Stimulated activated memory B cell treated with anti-CD40 and anti-IgM and Interleukin-4, amounts not matched to agents 10 μg/mL and 1 μg/mL and 100 μg/mL, for 72 hours (primary cell): Measurements from ENCODE around the gene B4GALNT2.

Experiments used
- ATAC-seq: fragments of 150-1000 bp; cut with Tn5 transposase; 2 replicates; pipeline ENCODE4 v1.10.0; 2021
- H3K27ac Mint-ChIP-seq: one replicate; pipeline ENCODE4 v1.8.0; 2022; ENCODE audit warnings: mild to moderate bottlenecking, mixed read lengths
- H3K27me3 Mint-ChIP-seq: one replicate; pipeline ENCODE4 v1.8.0; 2022; ENCODE audit warnings: mixed read lengths
- H3K36me3 Mint-ChIP-seq: one replicate; pipeline ENCODE4 v1.8.0; 2022; ENCODE audit warnings: mixed read lengths
- H3K4me1 Mint-ChIP-seq: one replicate; pipeline ENCODE4 v1.8.0; 2022; ENCODE audit warnings: mixed read lengths
- H3K4me3 Mint-ChIP-seq: one replicate; pipeline ENCODE4 v1.8.0; 2022; ENCODE audit warnings: mild to moderate bottlenecking, moderate library complexity, mixed read lengths
- H3K9me3 Mint-ChIP-seq: one replicate; pipeline ENCODE4 v1.8.0; 2022; ENCODE audit warnings: mixed read lengths

B4GALNT2 gene

GRCh38 chr17:49204516-49204915 is 71.9 kb downstream of the B4GALNT2 start:
- H3K9me3 Mint-ChIP-seq: no peaks in the 10 kb centered on the region
- no peak overlapping the region for H3K4me3 Mint-ChIP-seq
- no peak overlapping the region for H3K27ac Mint-ChIP-seq
- H3K36me3 Mint-ChIP-seq: peaks cover 12% of the 10 kb centered on the region
- H3K4me1 Mint-ChIP-seq: peaks cover 8% of the 10 kb centered on the region
- H3K27me3 Mint-ChIP-seq: no peaks in the 10 kb centered on the region
- ATAC-seq: no peak

- Mint-ChIP-seq H3K36me3 (peaks cover 12% of the 10 kb centered on the region), H3K27me3 (no peaks in the 10 kb centered on the region), H3K9me3 (no peaks in the 10 kb centered on the region), H3K4me3 (no peak overlapping the region), H3K27ac (peak overlapping the region; percentile 99), H3K4me1 (peaks cover 54% of the 10 kb centered on the region)
- no peak for ATAC-seq
Observed at GRCh38 chr17:49209061-49209571, 76.5 kb downstream of the B4GALNT2 start.

GRCh38 chr17:49210158-49211029 is 77.8 kb downstream of the B4GALNT2 start, which contains the start of the genes ABI3 and GNGT2:
Gene ABI3, plus strand, starts transcription at chr17:49210707. Its CDS starts 18 bp downstream, at chr17:49210725.
Gene GNGT2, minus strand, starts transcription at chr17:49210574. Its CDS starts 3,152 bp downstream, at chr17:49207422.
- H3K4me3 Mint-ChIP-seq: peak within 1 kb of the TSS; percentile 92
- peaks cover 20% of the 10 kb centered on the region for H3K36me3 Mint-ChIP-seq
- peak; percentile 96 for ATAC-seq
- peak within 1 kb of the TSS; percentile 99 for H3K27ac Mint-ChIP-seq
- H3K27me3 Mint-ChIP-seq: no peaks in the 10 kb centered on the region
- H3K9me3 Mint-ChIP-seq: peaks cover 3% of the 10 kb centered on the region
- H3K4me1 Mint-ChIP-seq: peaks cover 67% of the 10 kb centered on the region

GRCh38 chr17:49213399-49213798 is 80.8 kb downstream of the B4GALNT2 start:
- H3K27ac Mint-ChIP-seq: peak overlapping the region; percentile 81

GRCh38 chr17:49213847-49214246 is 81.3 kb downstream of the B4GALNT2 start:
- Mint-ChIP-seq H3K4me1 (peaks cover 96% of the 10 kb centered on the region), H3K4me3 (peak overlapping the region; percentile 85), H3K27me3 (no peaks in the 10 kb centered on the region), H3K27ac (peak overlapping the region; percentile 81), H3K36me3 (peaks cover 25% of the 10 kb centered on the region), H3K9me3 (peaks cover 3% of the 10 kb centered on the region)
- no peak for ATAC-seq

More at GRCh38 chr17:49213399-49213798, 80.8 kb downstream of the B4GALNT2 start:
- H3K4me3 Mint-ChIP-seq: peak overlapping the region; percentile 85
- peaks cover 3% of the 10 kb centered on the region for H3K9me3 Mint-ChIP-seq
- peaks cover 93% of the 10 kb centered on the region for H3K4me1 Mint-ChIP-seq
- peak; percentile 18 for ATAC-seq
- no peaks in the 10 kb centered on the region for H3K27me3 Mint-ChIP-seq
- peaks cover 25% of the 10 kb centered on the region for H3K36me3 Mint-ChIP-seq

- Mint-ChIP-seq H3K36me3 (peaks cover 25% of the 10 kb centered on the region), H3K4me3 (peak overlapping the region; percentile 85), H3K27ac (peak overlapping the region; percentile 81), H3K9me3 (peaks cover 3% of the 10 kb centered on the region), H3K4me1 (peaks cover 96% of the 10 kb centered on the region), H3K27me3 (no peaks in the 10 kb centered on the region)
- no peak for ATAC-seq
Observed at GRCh38 chr17:49214676-49215360, 82.2 kb downstream of the B4GALNT2 start.

GRCh38 chr17:49216482-49216881 is 83.9 kb downstream of the B4GALNT2 start:
- Mint-ChIP-seq H3K4me3 (peak overlapping the region; percentile 32), H3K4me1 (peaks cover 86% of the 10 kb centered on the region), H3K9me3 (peaks cover 3% of the 10 kb centered on the region), H3K36me3 (peaks cover 30% of the 10 kb centered on the region), H3K27ac (peak overlapping the region; percentile 74), H3K27me3 (no peaks in the 10 kb centered on the region)
- no peak for ATAC-seq

- peaks cover 32% of the 10 kb centered on the region for H3K36me3 Mint-ChIP-seq
- peak overlapping the region; percentile 74 for H3K27ac Mint-ChIP-seq
- H3K4me3 Mint-ChIP-seq: no peak overlapping the region
- no peak for ATAC-seq
- H3K9me3 Mint-ChIP-seq: peaks cover 3% of the 10 kb centered on the region
- H3K4me1 Mint-ChIP-seq: peaks cover 80% of the 10 kb centered on the region
- H3K27me3 Mint-ChIP-seq: no peaks in the 10 kb centered on the region
Observed at GRCh38 chr17:49216953-49217650, 84.5 kb downstream of the B4GALNT2 start.

- peak overlapping the region; percentile 74 for H3K4me3 Mint-ChIP-seq
- peaks cover 75% of the 10 kb centered on the region for H3K4me1 Mint-ChIP-seq
- H3K27ac Mint-ChIP-seq: peak overlapping the region; percentile 74
- H3K36me3 Mint-ChIP-seq: peaks cover 40% of the 10 kb centered on the region
- no peaks in the 10 kb centered on the region for H3K27me3 Mint-ChIP-seq
- peaks cover 3% of the 10 kb centered on the region for H3K9me3 Mint-ChIP-seq
- peak; percentile 77 for ATAC-seq
Observed at GRCh38 chr17:49217651-49218413, 85.3 kb downstream of the B4GALNT2 start.

GRCh38 chr17:49218941-49219913 is 86.7 kb downstream of the B4GALNT2 start:
- H3K4me3 Mint-ChIP-seq: peak overlapping the region; percentile 71
- peak; percentile 88 for ATAC-seq
- H3K27me3 Mint-ChIP-seq: no peaks in the 10 kb centered on the region
- H3K36me3 Mint-ChIP-seq: peaks cover 47% of the 10 kb centered on the region
- peaks cover 3% of the 10 kb centered on the region for H3K9me3 Mint-ChIP-seq
- H3K4me1 Mint-ChIP-seq: peaks cover 75% of the 10 kb centered on the region
- H3K27ac Mint-ChIP-seq: peak overlapping the region; percentile 74

- peaks cover 43% of the 10 kb centered on the region for H3K36me3 Mint-ChIP-seq
- peaks cover 2% of the 10 kb centered on the region for H3K9me3 Mint-ChIP-seq
- H3K4me1 Mint-ChIP-seq: peaks cover 75% of the 10 kb centered on the region
- peak overlapping the region; percentile 74 for H3K27ac Mint-ChIP-seq
- H3K27me3 Mint-ChIP-seq: no peaks in the 10 kb centered on the region
- H3K4me3 Mint-ChIP-seq: no peak overlapping the region
- ATAC-seq: no peak
Observed at GRCh38 chr17:49219987-49220386, 87.4 kb downstream of the B4GALNT2 start.

GRCh38 chr17:49223168-49223516 is 90.6 kb downstream of the B4GALNT2 start:
- Mint-ChIP-seq H3K27ac (no peak overlapping the region), H3K27me3 (no peaks in the 10 kb centered on the region), H3K4me1 (peaks cover 65% of the 10 kb centered on the region), H3K4me3 (no peak overlapping the region), H3K9me3 (no peaks in the 10 kb centered on the region), H3K36me3 (peaks cover 24% of the 10 kb centered on the region)
- no peak for ATAC-seq

- H3K36me3 Mint-ChIP-seq: peaks cover 22% of the 10 kb centered on the region
- no peak for ATAC-seq
- H3K4me1 Mint-ChIP-seq: peaks cover 60% of the 10 kb centered on the region
- H3K9me3 Mint-ChIP-seq: no peaks in the 10 kb centered on the region
- H3K27ac Mint-ChIP-seq: no peak overlapping the region
- peak overlapping the region; percentile 66 for H3K4me3 Mint-ChIP-seq
- H3K27me3 Mint-ChIP-seq: no peaks in the 10 kb centered on the region
Observed at GRCh38 chr17:49223517-49224197, 91.1 kb downstream of the B4GALNT2 start.
